ENCODE data around the gene ZMYND12.
"Not testable (repeated sequence)": the region's sequence is repeated elsewhere in the genome, so short reads cannot be mapped to it uniquely, and the experiment has no call there.

The ZMYND12 gene

GRCh38 chr1:42456010-42456753, at the start of gene ZMYND12, which contains the start of gene PPCS:
ZMYND12 (minus strand) TSS chr1:42456022; CDS start chr1:42455997, 25 bp downstream.
PPCS (plus strand) TSS chr1:42456543; CDS start chr1:42456566, 23 bp downstream.
- DNase-seq = peak; percentile 90 to 99 (median 97)

- no peak for DNase-seq
Measured at GRCh38 chr1:42504535-42505128, 48.8 kb upstream of the ZMYND12 start.

DNA sequence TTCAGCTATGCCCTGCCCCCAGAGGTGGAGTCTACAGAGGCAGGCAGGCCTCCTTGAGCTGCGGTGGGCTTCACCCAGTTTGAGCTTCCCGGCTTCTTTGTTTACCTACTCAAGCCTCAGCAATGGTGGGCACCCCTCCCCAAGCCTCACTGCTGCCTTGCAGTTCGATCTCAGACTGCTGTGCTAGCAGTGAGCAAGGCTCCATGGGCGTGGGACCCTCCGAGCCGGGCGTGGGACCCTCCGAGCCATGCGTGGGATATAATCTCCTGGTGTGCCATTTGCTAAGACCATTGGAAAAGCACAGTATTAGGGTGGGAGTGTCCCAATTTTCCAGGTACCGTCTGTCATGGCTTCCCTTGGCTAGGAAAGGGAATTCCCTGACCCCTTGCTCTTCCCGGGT, 46.2 kb upstream of the ZMYND12 start:
- not testable (repeated sequence) for DNase-seq

- no peak for DNase-seq
Measured at GRCh38 chr1:42490237-42490636, 34.4 kb upstream of the ZMYND12 start.

DNA sequence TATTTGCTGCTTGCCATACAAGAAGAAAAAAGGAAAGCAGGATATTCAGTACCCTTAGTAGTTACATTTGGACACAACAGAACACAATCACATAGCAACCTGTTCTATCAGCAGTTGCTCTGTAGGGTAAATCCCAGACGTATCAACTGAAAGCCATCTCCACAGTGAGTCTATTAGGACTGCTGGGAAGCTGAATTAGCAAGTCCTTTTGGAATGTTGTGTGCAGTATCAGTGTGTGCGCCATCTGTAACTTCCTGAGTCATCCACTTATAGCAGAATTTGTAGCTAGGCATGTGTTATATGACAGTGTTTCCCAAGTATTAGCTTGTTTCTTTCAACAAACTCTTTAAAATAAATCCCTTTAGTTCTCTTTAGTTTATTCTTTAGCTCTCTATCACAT, 28.6 kb upstream of the ZMYND12 start:
- peak in 1 of 3 experiments; percentile 6 for DNase-seq

- DNase-seq = no peak
Measured at GRCh38 chr1:42482635-42483153, 26.9 kb upstream of the ZMYND12 start.

GRCh38 chr1:42480921-42481320, 25.1 kb upstream of the ZMYND12 start:
- DNase-seq = no peak

GRCh38 chr1:42479621-42480020, 23.8 kb upstream of the ZMYND12 start:
- no peak for DNase-seq

- no peak for DNase-seq
Measured at GRCh38 chr1:42477775-42478174, 22.0 kb upstream of the ZMYND12 start.

DNA sequence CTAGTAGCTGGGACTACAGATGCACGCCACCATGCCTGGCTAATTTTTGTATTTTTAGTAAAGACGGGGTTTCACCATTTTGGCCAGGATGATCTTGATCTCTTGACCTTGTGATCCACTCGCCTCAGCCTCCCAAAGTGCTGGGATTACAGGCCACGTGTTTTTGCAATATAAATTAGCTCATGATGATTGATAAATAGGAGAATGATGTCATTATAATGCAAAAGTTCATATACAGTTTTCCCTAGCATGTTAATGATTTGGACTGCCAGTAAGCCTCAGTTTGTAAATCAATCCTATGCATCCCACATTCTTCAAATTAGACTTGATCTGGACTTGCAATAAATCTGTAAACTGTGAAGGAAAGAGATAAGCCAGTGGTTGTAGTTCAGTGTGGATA, 21.5 kb upstream of the ZMYND12 start:
- not testable (repeated sequence) for DNase-seq

DNA sequence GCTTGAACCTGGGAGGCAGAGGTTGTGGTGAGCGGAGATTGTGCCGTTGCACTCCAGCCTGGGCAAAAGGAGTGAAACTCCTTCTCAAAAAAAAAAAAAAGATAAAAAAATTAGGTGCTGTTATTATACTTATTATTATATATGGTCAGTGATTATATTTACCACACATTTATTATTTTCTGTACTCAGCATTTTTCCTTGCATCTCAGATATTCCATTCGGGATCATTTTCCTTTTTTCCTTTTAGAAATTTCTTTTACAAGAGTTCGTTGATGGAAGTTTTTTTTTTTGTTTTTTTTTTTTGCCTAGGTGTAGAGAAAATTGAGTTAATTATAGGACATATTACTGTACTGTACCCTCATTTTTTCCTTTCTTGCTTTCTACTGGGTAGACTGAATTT, 20.8 kb upstream of the ZMYND12 start:
- no peak for DNase-seq

DNA sequence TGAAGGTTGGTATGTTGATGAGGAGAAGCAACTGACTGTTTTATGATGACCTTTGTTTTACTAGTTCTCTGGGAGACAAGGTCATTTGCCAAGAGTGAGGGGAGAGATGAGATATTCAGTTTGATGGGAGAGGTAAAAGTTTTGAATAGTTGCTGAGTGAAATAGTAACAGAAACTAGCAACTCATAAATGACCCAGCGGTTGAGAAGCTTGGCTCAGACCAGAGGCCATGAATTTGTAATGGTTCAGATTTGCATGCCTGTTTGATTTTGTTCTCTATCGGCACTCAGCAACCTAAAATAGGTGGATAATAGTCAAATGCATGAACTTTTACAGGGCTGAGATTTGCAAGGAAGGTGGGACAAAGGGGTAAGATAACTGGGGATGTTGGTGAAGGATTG, 13.9 kb upstream of the ZMYND12 start:
- no peak for DNase-seq

DNA sequence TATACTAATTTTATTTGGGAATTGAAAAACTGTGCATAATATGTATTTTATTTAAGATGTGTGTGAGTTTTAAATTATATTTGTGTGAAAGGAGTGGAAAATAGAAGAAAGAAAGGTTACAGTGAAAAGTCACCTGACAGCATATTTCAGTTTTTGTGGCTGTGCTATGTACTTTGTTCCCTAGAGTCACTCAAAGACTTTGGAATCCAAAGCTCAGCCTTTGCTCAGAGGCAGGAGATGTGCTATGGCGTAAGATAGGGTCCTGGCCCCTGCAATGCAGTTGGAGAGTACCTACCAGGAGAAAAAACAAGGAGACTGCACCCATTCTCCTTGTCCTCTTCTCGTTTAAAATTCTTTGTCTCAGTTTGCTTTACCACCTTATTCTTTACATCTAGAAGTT, 10.2 kb upstream of the ZMYND12 start:
- no peak for DNase-seq

GRCh38 chr1:42463921-42464320, 8.1 kb upstream of the ZMYND12 start:
- no peak for DNase-seq

DNA sequence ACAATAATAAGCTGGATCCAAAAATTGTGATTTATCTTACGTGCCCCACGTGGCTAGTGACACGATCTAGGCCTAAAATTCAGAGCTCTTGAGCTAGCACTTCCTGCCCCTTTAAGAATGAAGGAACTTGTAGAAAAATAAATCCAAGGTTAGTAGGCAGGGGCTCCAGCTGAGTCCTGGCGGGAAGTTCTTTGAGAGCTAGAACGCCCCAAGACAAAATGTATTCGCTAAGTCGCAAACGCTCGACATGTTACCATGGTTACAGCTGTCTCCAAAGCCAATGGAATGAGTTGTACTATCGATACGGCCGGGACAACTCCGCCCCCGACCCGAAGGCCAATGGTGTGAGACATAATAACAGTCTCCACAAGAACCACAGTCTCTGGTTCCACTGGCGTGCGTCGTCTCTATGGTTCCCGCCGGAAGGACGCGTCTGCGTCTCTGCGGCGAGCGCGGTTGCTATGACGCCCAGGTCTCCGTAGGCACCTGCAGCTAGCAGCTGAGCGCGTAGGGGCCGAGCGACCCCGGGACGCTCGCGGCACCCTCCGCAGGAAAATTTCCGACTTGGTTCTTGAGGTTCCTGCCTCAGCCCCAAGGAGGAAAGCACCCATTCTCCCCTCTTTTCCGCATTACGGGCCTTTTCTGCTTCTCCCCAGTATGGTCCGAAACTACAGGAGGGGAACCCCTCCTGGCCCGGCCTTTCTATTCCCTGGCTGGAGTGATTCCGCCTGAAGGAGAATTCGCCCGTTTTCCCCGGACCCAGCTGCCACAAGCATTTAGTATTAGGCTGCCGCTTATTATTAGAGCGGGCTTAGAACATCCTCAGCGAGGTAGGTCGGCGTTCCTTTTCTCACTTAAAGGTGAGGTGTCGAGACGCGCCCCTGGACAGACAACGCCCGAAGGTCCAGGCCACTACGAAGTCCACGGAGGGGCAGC, 7.3 kb upstream of the ZMYND12 start, which contains the start of gene CCDC30:
CCDC30 (plus strand) TSS at position 459 of the 936 bp plus-strand sequence. CDS start 17,266 bp downstream, outside the sequence.
- DNase-seq = peak; percentile 98 to 100 (median 99)

DNA sequence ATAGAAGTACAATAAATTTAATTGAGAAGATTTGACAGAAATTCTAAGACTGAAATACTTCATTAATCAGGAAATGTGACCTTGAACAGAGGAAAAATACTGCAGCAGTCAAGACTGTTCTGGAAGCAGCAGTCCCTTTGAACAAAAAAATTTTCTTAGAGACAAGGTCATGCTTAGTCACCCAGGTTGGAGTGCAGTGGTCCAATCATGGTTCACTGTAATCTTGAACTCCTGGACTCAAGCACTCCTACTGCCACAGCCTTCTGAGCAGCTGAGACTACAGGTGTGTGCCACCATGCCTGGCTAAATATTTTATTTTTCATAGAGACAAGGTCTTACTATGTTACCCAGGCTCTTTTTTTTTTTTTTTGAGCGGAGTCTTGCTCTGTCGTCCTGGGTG, 5.4 kb upstream of the ZMYND12 start:
- DNase-seq = no peak

DNA sequence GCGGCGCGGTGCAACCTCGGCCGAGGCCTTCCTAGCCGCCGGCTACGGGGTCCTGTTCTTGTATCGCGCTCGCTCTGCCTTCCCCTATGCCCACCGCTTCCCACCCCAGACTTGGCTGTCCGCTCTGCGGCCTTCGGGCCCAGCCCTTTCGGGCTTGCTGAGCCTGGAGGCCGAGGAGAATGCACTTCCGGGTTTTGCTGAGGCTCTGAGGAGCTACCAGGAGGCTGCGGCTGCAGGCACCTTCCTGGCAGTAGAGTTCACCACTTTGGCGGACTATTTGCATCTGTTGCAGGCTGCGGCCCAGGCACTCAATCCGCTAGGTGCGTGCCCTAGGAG, 900 bp upstream of the ZMYND12 start:
- peak in 2 of 3 experiments; percentile 25 to 87 for DNase-seq

DNA sequence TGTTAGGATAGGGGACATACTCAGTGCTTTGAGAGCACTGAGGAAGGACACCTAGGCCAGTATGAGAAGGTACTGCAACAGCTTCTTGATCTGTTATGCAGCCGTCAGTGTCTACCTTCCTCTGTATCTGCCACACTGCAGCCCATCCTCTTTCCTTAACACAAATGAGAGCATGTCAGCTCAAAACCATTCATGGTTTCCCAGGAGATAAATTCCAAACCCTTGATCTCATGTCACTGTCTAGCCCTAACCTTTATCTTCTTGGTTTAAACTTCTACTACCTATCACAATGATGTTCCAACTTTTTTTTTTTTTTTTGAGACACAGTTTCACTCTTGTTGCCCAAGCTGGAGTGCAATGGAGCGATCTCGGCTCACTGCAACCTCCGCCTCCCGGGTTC, 1.4 kb downstream of the ZMYND12 start:
- DNase-seq = no peak

DNA sequence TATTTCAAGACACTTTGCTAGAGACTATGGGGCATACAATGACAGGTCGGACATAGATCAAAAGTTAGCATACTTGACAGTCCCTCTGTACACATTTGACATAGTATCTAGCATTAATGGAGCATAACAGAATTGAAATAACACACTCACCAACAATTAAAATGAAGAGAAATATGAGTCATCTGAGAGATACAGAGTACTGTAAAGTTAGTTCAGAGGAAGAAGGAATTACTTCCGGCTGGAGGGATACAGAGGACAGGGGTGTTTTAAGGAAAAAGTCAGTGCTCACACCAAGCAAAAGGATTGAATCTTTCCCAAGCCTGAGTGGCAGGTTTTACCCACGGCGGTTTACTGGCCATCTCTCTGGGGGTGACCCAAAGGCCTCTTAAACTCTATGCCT, 2.4 kb downstream of the ZMYND12 start:
- no peak for DNase-seq

GRCh38 chr1:42450061-42450460, 5.8 kb downstream of the ZMYND12 start:
- no peak for DNase-seq

DNA sequence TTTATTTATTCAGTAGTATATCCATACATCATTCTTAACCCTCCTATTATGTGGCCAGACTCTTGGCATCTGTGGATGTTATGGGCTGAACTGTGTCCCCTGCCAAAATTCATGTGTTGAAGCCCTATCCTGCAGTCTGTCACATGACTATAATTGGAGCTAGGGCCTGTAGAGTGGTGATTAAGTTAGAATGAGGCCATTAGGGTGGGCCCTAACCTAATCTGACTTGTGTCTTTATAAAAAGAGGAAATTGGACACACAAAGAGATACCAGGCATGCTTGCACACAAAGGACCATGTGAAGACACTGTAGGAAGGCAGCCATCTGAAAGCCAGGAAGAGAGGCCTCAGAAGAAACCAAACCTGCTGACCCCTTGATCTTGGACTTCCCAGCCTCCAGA, 6.6 kb downstream of the ZMYND12 start:
- no peak for DNase-seq

DNA sequence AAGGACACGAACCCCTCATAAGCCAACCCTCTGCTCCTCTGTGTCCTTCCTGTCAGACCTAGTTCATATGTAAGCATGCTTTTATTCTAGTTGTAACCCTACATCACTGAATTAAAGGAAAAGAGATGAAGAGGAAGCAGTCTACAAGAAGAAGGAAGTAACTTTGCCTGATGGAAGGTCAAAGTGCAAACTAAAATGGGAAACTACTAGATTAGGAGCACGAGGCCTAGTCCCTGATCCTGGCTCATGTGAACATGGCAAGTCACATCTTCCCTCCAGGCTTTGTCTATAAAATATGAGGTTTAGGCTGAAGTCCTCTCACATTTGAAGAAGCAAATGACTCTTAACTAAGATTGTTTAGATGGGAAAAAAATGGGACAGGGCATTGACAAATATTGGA, 13.2 kb downstream of the ZMYND12 start:
- DNase-seq = no peak

DNA sequence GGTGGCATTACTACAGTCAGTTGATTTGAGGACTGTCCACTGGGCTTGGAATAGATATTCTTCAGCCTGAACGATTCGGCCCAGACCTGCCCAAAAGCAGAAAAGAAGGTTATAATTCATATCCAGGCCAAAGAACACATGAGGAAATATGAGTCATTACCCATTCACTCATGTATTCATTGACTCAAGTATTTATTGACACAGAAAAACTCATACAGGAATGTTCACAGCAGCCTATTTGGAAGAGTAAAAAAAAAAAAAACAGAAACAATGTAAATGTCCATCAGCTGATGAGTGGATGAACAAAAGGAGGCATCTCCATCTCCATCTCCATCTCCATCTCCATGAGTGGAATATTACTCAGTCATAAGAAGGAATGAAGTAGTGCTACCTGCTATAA, 15.9 kb downstream of the ZMYND12 start:
- peak in 1 of 3 experiments; percentile 6 for DNase-seq

Data from NCI-H1417 (cell line).